SK-N-SH treated with all-trans-retinoic acid at 6 μM for 48 hours (cell line): Measurements from ENCODE around the gene AGMO.

Experiments used
- ATAC-seq: fragments of 200-7000 bp; cut with Tn5 transposase; 3 replicates; pipeline ENCODE4 v1.9.1; 2020; ENCODE audit warnings: mild to moderate bottlenecking, moderate library complexity
- ARNTL ChIP-seq: fragments of 450-650 bp; formaldehyde crosslinking; IDR thresholded peaks from 2 replicates; pipeline ENCODE4 v1.5.0; 2020; ENCODE audit warnings: low read depth, mild to moderate bottlenecking, moderate library complexity, borderline replicate concordance
- BACH2 ChIP-seq: fragments of 250-450 bp; sonication (Bioruptor Pico); IDR thresholded peaks from 2 replicates; pipeline ENCODE4 v1.9.0; 2021; ENCODE audit warnings: mild to moderate bottlenecking, borderline replicate concordance
- CREB5 ChIP-seq: fragments of 250-450 bp; sonication (Bioruptor Pico); IDR thresholded peaks from 2 replicates; pipeline ENCODE4 v1.5.1; 2020; ENCODE audit warnings: low read depth, mild to moderate bottlenecking, moderate library complexity
- CSDC2 ChIP-seq: fragments of 250-450 bp; sonication (Bioruptor Pico); IDR thresholded peaks from 2 replicates; pipeline ENCODE4 v1.5.0; 2020; ENCODE audit warnings: mild to moderate bottlenecking, moderate library complexity
- CSRNP3 ChIP-seq: fragments of 250-450 bp; sonication (Bioruptor Pico); IDR thresholded peaks from 2 replicates; pipeline ENCODE4 v1.5.1; 2021; ENCODE audit warnings: mild to moderate bottlenecking, moderate library complexity
- ESRRG ChIP-seq: fragments of 250-450 bp; sonication (Bioruptor Pico); IDR thresholded peaks from 2 replicates; pipeline ENCODE4 v1.6.1; 2021; ENCODE audit warnings: mild to moderate bottlenecking
- GLIS3 ChIP-seq: fragments of 250-450 bp; sonication (Bioruptor Pico); IDR thresholded peaks from 2 replicates; pipeline ENCODE4 v1.5.0; 2020; ENCODE audit warnings: mild to moderate bottlenecking, moderate library complexity
- ISL1 ChIP-seq: fragments of 250-450 bp; sonication (Bioruptor Pico); IDR thresholded peaks from 2 replicates; pipeline ENCODE4 v2.1.2; 2022; ENCODE audit warnings: mild to moderate bottlenecking, moderate library complexity
- OSR1 ChIP-seq: fragments of 250-450 bp; sonication (Bioruptor Pico); IDR thresholded peaks from 2 replicates; pipeline ENCODE4 v1.8.0; 2022; ENCODE audit warnings: moderate library complexity, mild to moderate bottlenecking, inconsistent platforms
- POU6F1 ChIP-seq: fragments of 250-450 bp; sonication (Bioruptor Pico); IDR thresholded peaks from 2 replicates; pipeline ENCODE4 v1.8.0; 2021; ENCODE audit warnings: low read depth, mild to moderate bottlenecking, moderate library complexity, borderline replicate concordance
- PPARA ChIP-seq: fragments of 250-450 bp; sonication (Bioruptor Pico); IDR thresholded peaks from 2 replicates; pipeline ENCODE4 v1.5.0; 2020; ENCODE audit warnings: mild to moderate bottlenecking, borderline replicate concordance
- RARB ChIP-seq: fragments of 250-450 bp; sonication (Bioruptor Pico); IDR thresholded peaks from 2 replicates; pipeline ENCODE4 v1.8.0; 2021; ENCODE audit warnings: mild to moderate bottlenecking, moderate library complexity
- SNAI2 ChIP-seq: fragments of 250-450 bp; sonication (Bioruptor Pico); IDR thresholded peaks from 2 replicates; pipeline ENCODE4 v1.5.0; 2020; ENCODE audit warnings: mild to moderate bottlenecking, moderate library complexity
- TCF4 ChIP-seq: fragments of 250-450 bp; sonication (Bioruptor Pico); IDR thresholded peaks from 2 replicates; pipeline ENCODE4 v1.8.0; 2021; ENCODE audit warnings: mild to moderate bottlenecking, moderate library complexity, borderline replicate concordance
- TOX ChIP-seq: fragments of 250-450 bp; sonication (Bioruptor Pico); IDR thresholded peaks from 2 replicates; pipeline ENCODE4 v1.8.0; 2021; ENCODE audit warnings: mild to moderate bottlenecking, moderate library complexity, borderline replicate concordance
- TSHZ2 ChIP-seq: fragments of 250-450 bp; sonication (Bioruptor Pico); IDR thresholded peaks from 2 replicates; pipeline ENCODE4 v1.5.0; 2020; ENCODE audit warnings: mild to moderate bottlenecking, moderate library complexity
- ZC3H10 ChIP-seq: fragments of 250-450 bp; sonication (Bioruptor Pico); IDR thresholded peaks from 2 replicates; pipeline ENCODE4 v1.5.1; 2021; ENCODE audit warnings: mild to moderate bottlenecking, moderate library complexity
- ZFP3 ChIP-seq: fragments of 250-450 bp; sonication (Bioruptor Pico); IDR thresholded peaks from 2 replicates; pipeline ENCODE4 v1.5.0; 2020; ENCODE audit warnings: mild to moderate bottlenecking, moderate library complexity
- ZFP30 ChIP-seq: fragments of 450-650 bp; formaldehyde crosslinking; IDR thresholded peaks from 2 replicates; pipeline ENCODE4 v1.5.0; 2022; ENCODE audit warnings: mild to moderate bottlenecking, moderate library complexity
- ZNF565 ChIP-seq: fragments of 450-650 bp; formaldehyde crosslinking; conservative IDR thresholded peaks from 2 replicates; pipeline ENCODE4 v1.5.0; 2020; ENCODE audit warnings: low read depth, mild to moderate bottlenecking, moderate library complexity
- ZNF70 ChIP-seq: fragments of 450-650 bp; formaldehyde crosslinking; IDR thresholded peaks from 2 replicates; pipeline ENCODE4 v1.5.0; 2020; ENCODE audit warnings: mild to moderate bottlenecking, moderate library complexity
- ZNF8 ChIP-seq: fragments of 450-650 bp; formaldehyde crosslinking; IDR thresholded peaks from 2 replicates; pipeline ENCODE4 v1.5.0; 2020; ENCODE audit warnings: mild to moderate bottlenecking, moderate library complexity

The AGMO gene

GRCh38 chr7:15476531-15476918 is 85.3 kb downstream of the AGMO start:
- no peak for ATAC-seq

GRCh38 chr7:15475808-15476530 is 85.8 kb downstream of the AGMO start:
- peak; percentile 40 for ATAC-seq
- no peak for TF ChIP-seq TSHZ2 (CRISPR knock-in tag)
- no peak for TF ChIP-seq ZFP30 (CRISPR knock-in tag)
- TF ChIP-seq, all 23 proteins: peak for 0

More at GRCh38 chr7:15476531-15476918, 85.3 kb downstream of the AGMO start:
- no peak for TF ChIP-seq ZFP3
- TF ChIP-seq ZNF8, result no peak
- no peak for TF ChIP-seq RARB (CRISPR knock-in tag)
- no peak for TF ChIP-seq TCF4 (CRISPR knock-in tag)
- TF ChIP-seq ZNF70 (CRISPR knock-in tag), result no peak
- TF ChIP-seq ZC3H10 (CRISPR knock-in tag), result no peak
- no peak for TF ChIP-seq GLIS3
- no peak for TF ChIP-seq CSDC2 (CRISPR knock-in tag)
- TF ChIP-seq ZNF565 (CRISPR knock-in tag), result no peak
- no peak for TF ChIP-seq BACH2 (CRISPR knock-in tag)
- TF ChIP-seq TOX (CRISPR knock-in tag), result no peak
- TF ChIP-seq SNAI2 (CRISPR knock-in tag), result no peak
- no peak for TF ChIP-seq PPARA (CRISPR knock-in tag)
- no peak for TF ChIP-seq OSR1
- TF ChIP-seq POU6F1, result no peak
- TF ChIP-seq ARNTL, result no peak
- TF ChIP-seq ZFP30 (CRISPR knock-in tag), result no peak
- no peak for TF ChIP-seq CSRNP3 (CRISPR knock-in tag)

- ATAC-seq, result no peak
- no peak for TF ChIP-seq CSDC2 (CRISPR knock-in tag)
- TF ChIP-seq TCF4 (CRISPR knock-in tag), result no peak
- TF ChIP-seq BACH2 (CRISPR knock-in tag), result no peak
- no peak for TF ChIP-seq ISL1 (CRISPR knock-in tag)
- no peak for TF ChIP-seq ZFP3
- TF ChIP-seq TSHZ2 (CRISPR knock-in tag), result no peak
- TF ChIP-seq SNAI2 (CRISPR knock-in tag), result no peak
- no peak for TF ChIP-seq ESRRG
- no peak for TF ChIP-seq CREB5 (CRISPR knock-in tag)
- TF ChIP-seq, all 23 proteins: peak for 0
These were observed 90.2 kb downstream of the AGMO start for GRCh38 chr7:15471669-15471950.
